Stomach (tissue), 9 donors: ENCODE data around the gene ISG20L2. TPM values are rescaled to one million over a fixed set of nuclear protein-coding genes. Genes with fewer than 3 reads are reported as not detected.

Source experiments
- DNase-seq, 2 donors: peaks; one replicate each; pipeline versions ENCODE4 v3.0.0 to v3.0.0-alpha.2; 2013 to 2019
- H3K27ac ChIP-seq, 5 donors: fragments of 200-600 bp in 4 of 5; sonication (generic) in 4 of 5; one replicate each; pipeline ENCODE4 v1.5.1; 2013 to 2019; ENCODE audit warnings: mild to moderate bottlenecking in 1 of 5, moderate library complexity in 1 of 5
- H3K27me3 ChIP-seq, 3 donors: fragments of 200-600 bp; sonication (generic); one replicate each; pipeline ENCODE4 v1.5.1; 2017 to 2019; ENCODE audit warnings: mixed run types in 1 of 3
- H3K36me3 ChIP-seq, 4 donors: fragments of 200-600 bp; sonication (generic); 1 replicate in 3 of 4; 2 replicates in 1 of 4; pipeline ENCODE4 v1.5.1; 2016 to 2019
- H3K4me1 ChIP-seq, 4 donors: fragments of 200-600 bp; sonication (generic); one replicate each; pipeline ENCODE4 v1.5.1; 2016 to 2019
- H3K4me3 ChIP-seq, 4 donors: fragments of 200-600 bp; sonication (generic) in 3 of 4; one replicate each; pipeline ENCODE4 v1.5.1; 2016 to 2019; ENCODE audit warnings: mild to moderate bottlenecking in 1 of 4
- H3K9me3 ChIP-seq, 4 donors: fragments of 200-600 bp; sonication (generic); one replicate each; pipeline ENCODE4 v1.5.1; 2016 to 2019
- CTCF ChIP-seq, 7 experiments: fragments of 450-650 bp in 4 of 7; fragments of 200-600 bp in 3 of 7; sonication (generic) in 3 of 7; IDR thresholded peaks; one replicate each; pipeline ENCODE4 v1.5.1; 2016 to 2019; ENCODE audit warnings: antibody characterized with exemption in 7 of 7, control low read depth in 2 of 7, mild to moderate bottlenecking in 1 of 7
- EP300 ChIP-seq: sonication (generic); formaldehyde crosslinking; IDR thresholded peaks from one replicate; pipeline ENCODE4 v1.6.1; 2017; ENCODE audit warnings: antibody characterized with exemption
- POLR2A ChIP-seq, 4 donors: fragments of 450-650 bp; IDR thresholded peaks; one replicate each; pipeline ENCODE4 v1.6.1; 2016; ENCODE audit warnings: antibody characterized with exemption in 4 of 4, control low read depth in 2 of 4, mild to moderate bottlenecking in 1 of 4, moderate library complexity in 1 of 4
- POLR2AphosphoS5 ChIP-seq, 3 donors: sonication (generic); formaldehyde crosslinking; IDR thresholded peaks; one replicate each; pipeline ENCODE4 v1.6.1; 2016; ENCODE audit warnings: antibody characterized with exemption in 3 of 3
- WGBS, 5 donors: extraction: QIAGEN DNeasy Blood & Tissue Kit in 3 of 5; methylation state at CpG; one replicate each; pipeline versions ENCODE4 v1.1.5 to v1.1.7; 2013 to 2018; 5-methylcytosine and 5-hydroxymethylcytosine counted together
- intact Hi-C: fragments of 100-400 bp; cut with DNase I; formaldehyde crosslinking; loops from one replicate; pipeline ENCODE4 v1.15.1; 2023; ENCODE audit warnings: low total_unique reads
- polyA plus RNA-seq, 3 donors: library from polyadenylated mRNA; stranded (reverse); fragments of 200-250 nt; gene quantifications; one replicate each; pipeline ENCODE4 v1.2.3, GENCODE V29; 2013
- total RNA-seq, 5 donors: library from RNA; depleted of rRNA; stranded (reverse); fragments of >200 nt; gene quantifications; one replicate each; pipeline versions ENCODE4 v1.1.0 to v1.2.3, GENCODE V29; 2014 to 2016
- donor health status: healthy with polysubstance abuse.
- donor health status: Bipolar disorder and iron deficiency.
- donor health status: healthy.

Gene ISG20L2
- total and polyA plus RNA-seq, 8 donors: 4.5 to 65.5 (median 11.7) TPM

GRCh38 chr1:156742017-156742416 is 13.5 kb upstream of the ISG20L2 start:
- intact Hi-C loops: no loop called here
- H3K9me3 ChIP-seq: no peaks in the 10 kb centered on the region
- H3K36me3 ChIP-seq: peaks cover 35 to 57% (median 47%) of the 10 kb centered on the region in 4 donors
- no peak for TF ChIP-seq CTCF (IDR thresholded peaks at IDR 0.05)
- no peak for TF ChIP-seq POLR2AphosphoS5 (IDR thresholded peaks at IDR 0.05)
- TF ChIP-seq POLR2A (IDR thresholded peaks at IDR 0.05): no peak
- H3K27ac ChIP-seq: peak overlapping the region in 4 of 5 donors; percentile 83 to 91 (median 88)
- H3K4me1 ChIP-seq: peaks cover 23 to 48% (median 46%) of the 10 kb centered on the region in 4 donors
- H3K27me3 ChIP-seq: no peaks in the 10 kb centered on the region
- 77 to 92% (median 85%) methylated on average over 3 of the region's 3 CpGs for WGBS, 5 donors
- no peak overlapping the region for H3K4me3 ChIP-seq
- no peak for DNase-seq

DNA sequence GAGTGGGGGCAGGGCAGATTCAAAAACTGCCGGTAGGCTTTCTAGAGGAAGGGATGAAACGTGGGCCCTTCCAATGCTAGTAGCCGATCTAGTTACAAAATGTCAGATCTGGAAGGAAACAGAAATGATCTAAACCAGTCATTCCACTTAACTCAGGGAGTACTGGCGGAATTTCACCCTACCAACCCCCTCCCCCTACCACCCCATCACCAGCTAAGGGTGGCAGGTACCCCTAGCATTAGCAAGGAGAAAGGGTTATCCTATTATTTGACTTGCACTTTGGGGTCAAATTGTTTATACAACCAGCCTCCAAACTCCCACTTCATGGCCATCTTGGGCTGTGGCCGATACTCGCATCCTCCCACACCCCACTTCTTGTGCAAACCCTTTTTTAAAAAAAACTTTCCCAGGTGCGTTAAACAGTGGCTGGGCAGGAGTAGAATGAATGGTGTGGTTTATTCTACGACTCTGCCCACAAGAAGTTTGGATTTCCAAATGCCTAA is 13.0 kb upstream of the ISG20L2 start:
- intact Hi-C loops: no loop called here
- TF ChIP-seq POLR2A (IDR thresholded peaks at IDR 0.05): no peak
- no peak for TF ChIP-seq POLR2AphosphoS5 (IDR thresholded peaks at IDR 0.05)
- no peak for TF ChIP-seq CTCF (IDR thresholded peaks at IDR 0.05)
- no peak for TF ChIP-seq EP300
- peak overlapping the region; percentile 25 to 87 (median 70) for H3K4me3 ChIP-seq

DNA sequence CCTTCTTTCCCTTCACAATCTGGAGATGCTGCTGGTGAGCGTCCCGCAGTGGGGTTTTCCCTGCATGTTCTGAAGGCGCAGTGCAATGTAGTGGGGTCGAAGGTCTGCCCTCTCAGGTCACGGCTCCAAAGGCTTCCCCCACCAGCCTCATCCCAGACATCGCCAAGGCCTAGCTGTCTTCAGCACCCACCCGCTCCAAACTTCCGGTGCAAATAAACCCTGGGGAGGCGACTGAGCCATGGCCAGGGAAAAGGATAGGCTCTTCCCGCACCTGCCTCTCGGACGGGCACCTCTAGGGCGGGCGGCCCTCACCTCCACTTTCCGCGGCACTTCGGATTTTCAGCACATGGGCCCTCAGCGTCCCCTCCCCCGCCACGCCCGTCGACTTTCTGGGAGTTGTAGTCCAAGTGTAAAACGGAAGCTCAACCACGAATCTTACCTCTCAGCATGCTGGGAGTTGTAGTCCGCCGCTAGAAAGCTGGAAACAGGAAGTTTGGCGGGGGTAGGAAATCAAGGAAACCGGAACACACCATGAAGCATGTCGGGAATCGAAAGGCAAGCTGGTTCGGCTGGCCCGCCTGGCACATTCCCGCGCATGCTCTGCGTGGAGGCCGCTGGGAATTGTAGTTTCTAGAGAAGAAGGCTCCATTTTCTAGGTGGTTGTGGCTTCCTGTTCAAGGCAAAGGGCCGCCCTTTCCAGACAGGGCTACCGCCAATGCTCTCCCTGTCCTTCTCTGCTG is 12.3 kb upstream of the ISG20L2 start, which contains the start of gene MRPL24:
TSS of gene MRPL24 (minus strand) at position 348 of the 740 bp plus-strand sequence. CDS start 2,384 bp downstream, outside the sequence.
- peak within 1 kb of the TSS; percentile 66 to 87 (median 76) for H3K4me3 ChIP-seq
- peaks cover 12 to 38% (median 36%) of the 10 kb centered on the region in 4 donors for H3K4me1 ChIP-seq
- H3K27ac ChIP-seq: peak within 1 kb of the TSS; percentile 74 to 91 (median 87)
- no peak for TF ChIP-seq POLR2A (IDR thresholded peaks at IDR 0.05)
- peak; percentile 77 to 98 (median 89) for TF ChIP-seq POLR2AphosphoS5 (IDR thresholded peaks at IDR 0.05)
- no peaks in the 10 kb centered on the region for H3K9me3 ChIP-seq
- H3K27me3 ChIP-seq: no peaks in the 10 kb centered on the region
- intact Hi-C loops: no loop called here
- WGBS, 5 donors: 0% methylated on average over 28 to 38 of the region's 38 CpGs
- peak; percentile 97 to 100 for DNase-seq
- peaks cover 38 to 68% (median 58%) of the 10 kb centered on the region in 4 donors for H3K36me3 ChIP-seq

More for the DNA sequence above, 13.0 kb upstream of the ISG20L2 start:
- Histone ChIP-seq H3K27me3 (no peaks in the 10 kb centered on the region), H3K4me1 (peaks cover 18 to 45% (median 42%) of the 10 kb centered on the region in 4 donors), H3K27ac (peak overlapping the region; percentile 74 to 91 (median 87)), H3K36me3 (peaks cover 37 to 62% (median 52%) of the 10 kb centered on the region in 4 donors), H3K9me3 (no peaks in the 10 kb centered on the region)
- no peak for DNase-seq
- 47 to 56% (median 49%) methylated on average over 8 of the region's 8 CpGs for WGBS, 5 donors

GRCh38 chr1:156740237-156740740 is 11.7 kb upstream of the ISG20L2 start:
- Histone ChIP-seq H3K4me3 (peak overlapping the region; percentile 66 to 87 (median 76)), H3K27ac (peak overlapping the region; percentile 55 to 91 (median 87)), H3K36me3 (peaks cover 42 to 69% (median 62%) of the 10 kb centered on the region in 4 donors), H3K27me3 (no peaks in the 10 kb centered on the region), H3K9me3 (no peaks in the 10 kb centered on the region), H3K4me1 (peaks cover 7 to 32% (median 30%) of the 10 kb centered on the region in 4 donors)
- 9 to 16% (median 13%) methylated on average over 7 of the region's 7 CpGs for WGBS, 5 donors
- no peak for DNase-seq
- intact Hi-C loops: no loop called here
- TF ChIP-seq POLR2AphosphoS5 (IDR thresholded peaks at IDR 0.05) (no peak), EP300 (no peak), CTCF (IDR thresholded peaks at IDR 0.05) (no peak), POLR2A (IDR thresholded peaks at IDR 0.05) (no peak)
